Activated CD4-positive, alpha-beta T cell treated with anti-CD3 and anti-CD28 coated beads for 48 hours (primary cell): ENCODE results near the gene NCAPD3.
"Not testable (repeated sequence)": the region's sequence is repeated elsewhere in the genome, so short reads cannot be mapped to it uniquely, and the experiment has no call there.

ENCODE experiments used
- DNase-seq: peaks from one replicate; pipeline ENCODE4 v3.0.0-alpha.2; 2020

Gene NCAPD3

GRCh38 chr11:134224710-134225664 lies 1.2 kb upstream of the NCAPD3 start:
- DNase-seq: peak; percentile 82

DNA sequence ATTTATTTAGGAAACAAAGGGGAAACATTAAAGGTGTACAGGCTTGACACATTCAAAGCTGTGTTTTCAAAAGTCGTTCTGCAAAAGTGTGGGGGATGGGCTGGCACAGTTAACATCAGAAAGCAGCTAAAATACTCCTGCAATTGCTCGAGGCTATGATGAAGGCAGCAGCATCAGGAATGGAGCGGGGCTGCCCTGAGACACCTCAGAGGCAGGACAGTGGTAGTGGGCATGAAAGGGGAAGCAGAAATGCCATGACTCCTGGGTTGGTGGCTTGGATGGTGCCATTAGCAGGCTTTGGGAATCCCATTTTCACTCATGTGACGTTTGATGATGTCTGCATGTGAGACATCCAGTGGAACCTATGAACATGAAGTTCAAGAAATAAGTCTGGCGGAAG lies 646 bp downstream of the NCAPD3 start:
- DNase-seq: peak; percentile 33

DNA sequence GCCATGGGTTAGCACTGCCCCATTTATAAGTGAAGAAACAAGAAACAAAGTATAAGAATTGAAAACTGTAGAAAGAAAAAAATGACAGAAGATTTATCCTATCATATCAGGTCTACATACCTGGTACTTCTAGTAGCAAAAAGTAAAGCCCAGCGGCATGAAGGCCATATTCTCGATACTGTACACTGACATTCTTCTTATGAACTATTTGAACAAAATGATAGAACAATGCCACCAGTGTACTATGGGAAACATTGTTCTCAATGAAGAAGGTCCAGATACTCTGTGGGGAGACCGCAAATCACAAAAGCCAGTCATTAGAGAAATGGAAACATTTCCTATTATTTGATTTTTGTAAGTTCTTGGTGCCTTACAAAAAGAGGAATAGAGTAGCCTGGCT lies 7.0 kb downstream of the NCAPD3 start:
- DNase-seq: no peak

DNA sequence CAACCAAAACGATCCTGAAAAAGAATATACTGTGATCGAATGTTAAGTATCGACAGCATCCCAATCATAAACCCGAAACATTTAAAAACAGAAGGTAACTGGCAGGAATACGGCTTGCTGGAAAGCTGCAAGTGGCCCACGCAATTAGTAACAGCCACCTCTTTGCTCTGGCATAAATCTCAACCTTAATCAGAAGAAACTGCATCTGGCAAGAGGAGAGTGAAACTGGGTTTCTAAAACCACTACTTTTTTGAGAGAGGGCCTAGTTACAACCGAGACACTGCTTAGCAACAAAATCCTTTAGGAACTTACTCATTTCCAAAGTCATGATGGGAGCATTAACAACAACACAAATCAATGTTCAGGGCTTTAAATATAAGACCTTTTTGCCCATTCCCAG lies 7.9 kb downstream of the NCAPD3 start:
- DNase-seq: no peak

GRCh38 chr11:134207538-134208239 lies 16.1 kb downstream of the NCAPD3 start:
- peak; percentile 76 for DNase-seq

DNA sequence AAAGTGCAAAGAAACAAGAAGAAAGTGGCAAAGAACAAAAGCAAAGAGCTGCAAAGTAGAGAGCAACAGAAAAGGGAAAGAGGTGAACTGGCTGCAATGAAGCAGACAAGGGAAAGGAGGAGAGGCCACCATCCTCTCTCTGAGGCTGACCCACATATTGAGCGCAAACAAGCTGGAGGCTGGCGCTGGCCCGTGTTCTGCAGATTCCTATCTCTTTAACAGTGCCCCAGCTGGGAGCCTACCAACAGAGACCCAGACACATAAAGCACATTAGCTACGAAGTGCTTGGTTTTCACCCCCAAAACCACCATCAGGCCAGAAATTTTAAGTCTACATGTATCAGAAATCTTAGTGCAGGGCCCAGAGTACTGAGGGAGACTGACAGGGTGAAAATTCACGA lies 17.6 kb downstream of the NCAPD3 start:
- DNase-seq: no peak

DNA sequence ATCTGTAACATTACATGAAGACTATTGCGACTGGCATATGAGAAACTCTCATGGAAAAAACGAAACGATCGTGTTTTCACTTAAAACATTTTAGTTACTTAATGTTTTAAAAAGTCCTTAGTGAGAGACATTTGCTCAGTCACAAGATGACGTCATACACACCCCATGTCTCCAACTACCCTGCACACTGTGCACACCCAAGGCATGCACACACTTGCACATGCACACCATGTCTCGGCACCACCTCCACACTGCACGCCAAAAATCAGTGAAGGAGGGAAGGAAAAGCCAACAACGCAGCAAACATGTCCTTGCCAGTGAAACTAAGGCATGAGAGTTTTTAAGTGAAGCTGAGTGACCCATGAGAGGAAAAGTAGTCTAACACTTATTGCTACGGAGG lies 18.0 kb downstream of the NCAPD3 start:
- DNase-seq: no peak

DNA sequence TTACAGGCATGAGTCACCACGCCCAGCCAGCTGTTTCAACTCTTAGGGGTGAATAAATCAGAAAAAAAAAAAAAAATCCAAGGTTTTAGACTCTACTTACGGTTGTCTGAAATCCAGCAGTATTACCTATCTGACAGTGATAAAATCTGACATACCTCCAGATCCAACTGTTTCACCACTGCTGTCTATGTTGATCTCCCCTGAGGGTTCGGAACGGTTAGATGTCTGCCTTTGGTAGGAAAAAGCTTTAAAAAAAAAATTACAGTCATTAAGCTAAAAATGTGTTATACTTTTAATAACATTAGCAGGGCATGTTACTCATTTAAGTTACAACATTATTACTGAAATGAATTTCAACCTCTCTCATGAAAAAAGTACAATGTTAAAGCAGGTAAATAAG lies 21.1 kb downstream of the NCAPD3 start:
- DNase-seq: no peak

GRCh38 chr11:134200688-134201087 lies 23.1 kb downstream of the NCAPD3 start:
- no peak for DNase-seq

DNA sequence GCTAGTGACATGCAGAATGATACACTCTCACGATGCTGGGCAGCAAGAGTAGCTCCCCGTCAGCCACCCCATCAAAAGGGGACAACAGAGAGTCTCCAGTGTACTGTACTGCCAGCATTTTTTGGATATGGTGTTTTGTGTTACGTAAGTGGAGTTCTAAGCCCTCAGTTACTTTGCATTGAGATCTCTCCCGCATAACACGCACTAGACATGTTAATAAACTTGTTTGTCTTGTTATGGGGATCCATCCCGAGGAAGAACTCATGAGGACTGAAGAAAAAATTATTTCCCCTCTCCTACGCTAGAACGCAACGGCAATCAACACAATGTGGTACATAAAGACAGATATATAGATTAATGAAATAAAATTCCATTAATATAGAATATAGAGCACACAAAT lies 24.2 kb downstream of the NCAPD3 start:
- DNase-seq: no peak

GRCh38 chr11:134196756-134197155 lies 27.0 kb downstream of the NCAPD3 start:
- DNase-seq: no peak

GRCh38 chr11:134188092-134188491 lies 35.7 kb downstream of the NCAPD3 start:
- DNase-seq: not testable (repeated sequence)

- DNase-seq: no peak
Observed at GRCh38 chr11:134181707-134182106, 42.1 kb downstream of the NCAPD3 start.

- DNase-seq: no peak
Observed at GRCh38 chr11:134178032-134178674, 45.6 kb downstream of the NCAPD3 start.

GRCh38 chr11:134176284-134176683 lies 47.5 kb downstream of the NCAPD3 start:
- no peak for DNase-seq

GRCh38 chr11:134173296-134173695 lies 50.5 kb downstream of the NCAPD3 start:
- no peak for DNase-seq

DNA sequence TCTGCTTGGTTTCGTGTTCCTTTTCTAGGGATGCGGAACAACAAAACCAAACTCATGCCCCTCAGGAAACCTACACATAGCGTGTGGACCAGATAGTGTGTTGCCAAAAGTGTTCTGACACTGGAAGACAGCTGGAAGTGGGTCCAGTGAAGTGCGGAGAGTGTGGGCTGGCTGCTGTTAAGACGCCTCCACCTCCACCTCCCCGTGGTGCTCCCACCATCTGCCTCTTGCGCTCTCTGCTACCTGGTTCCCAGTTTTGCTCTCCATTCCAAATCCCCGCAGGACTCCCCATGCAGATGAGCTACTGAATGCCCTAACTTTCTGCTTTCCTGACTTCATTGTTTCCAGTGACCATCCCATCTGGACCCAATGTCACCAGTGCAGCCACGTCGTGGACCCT lies 51.8 kb downstream of the NCAPD3 start:
- no peak for DNase-seq

DNA sequence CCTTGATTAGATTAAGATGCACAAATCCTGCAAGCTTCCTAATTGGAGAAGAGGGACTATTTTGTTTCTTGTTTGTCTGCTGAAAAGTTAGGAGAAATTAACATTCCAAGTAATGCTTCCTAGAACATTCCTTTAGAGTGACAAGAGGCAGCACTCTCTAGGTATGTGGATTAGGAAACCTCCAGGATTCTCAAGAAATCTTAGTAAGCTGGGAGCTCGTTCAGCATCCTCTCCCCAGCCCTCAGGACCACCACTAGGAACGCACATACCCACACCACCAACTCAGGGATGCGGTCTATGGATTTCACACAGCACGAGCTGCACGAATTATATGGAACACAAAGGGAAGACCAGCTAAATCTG lies 52.9 kb downstream of the NCAPD3 start:
- DNase-seq: no peak

- DNase-seq: no peak
Observed at GRCh38 chr11:134170177-134170918, 53.4 kb downstream of the NCAPD3 start.

GRCh38 chr11:134164490-134165370 lies 59.0 kb downstream of the NCAPD3 start:
- no peak for DNase-seq

GRCh38 chr11:134159652-134160051 lies 64.1 kb downstream of the NCAPD3 start:
- no peak for DNase-seq

GRCh38 chr11:134158023-134158422 lies 65.7 kb downstream of the NCAPD3 start:
- no peak for DNase-seq
